CD4-positive, alpha-beta T cell treated with Interleukin-15 for 1 hour (primary cell): Measurements from ENCODE around the gene PRDX3.
"Not testable (repeated sequence)": the region's sequence is repeated elsewhere in the genome, so short reads cannot be mapped to it uniquely, and the experiment has no call there.

Experiments
- DNase-seq: peaks from one replicate; pipeline ENCODE4 v3.0.0-alpha.2; 2020

Gene PRDX3

DNA sequence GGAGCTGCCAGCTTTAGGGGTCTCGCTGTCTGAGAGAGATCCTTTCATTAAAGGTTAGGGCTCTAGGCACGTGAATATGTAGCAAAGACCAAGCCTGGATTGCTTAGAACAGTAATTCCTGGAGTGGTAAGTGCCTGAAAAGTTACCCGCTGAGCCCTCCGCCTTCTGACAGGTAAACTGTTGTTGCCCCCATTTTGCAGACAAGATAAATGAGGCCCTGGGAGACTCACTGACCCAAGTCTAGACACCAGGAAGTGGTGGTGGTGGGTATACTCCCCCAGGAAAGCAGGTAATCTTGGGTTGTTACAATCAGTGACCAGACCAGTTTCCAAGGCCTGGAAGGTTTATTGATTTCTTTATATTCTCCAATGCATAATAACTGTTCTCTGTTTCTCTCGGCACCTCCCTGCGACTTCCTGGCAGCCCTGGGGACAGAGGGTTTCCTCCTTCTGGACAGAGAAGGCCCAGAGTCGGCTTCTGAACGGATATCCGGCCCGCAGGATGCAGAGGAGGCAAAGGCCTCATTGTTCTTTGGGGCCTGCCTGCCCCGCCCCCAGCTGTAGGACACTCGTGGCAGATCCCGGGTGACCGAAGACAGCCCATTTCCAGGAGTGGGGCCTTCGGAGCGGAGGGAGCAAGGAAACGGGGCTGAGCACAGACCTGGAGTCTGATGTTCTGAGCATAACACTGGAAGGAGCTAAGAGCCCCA, 27.4 kb upstream of the PRDX3 start:
- peak; percentile 38 for DNase-seq

DNA sequence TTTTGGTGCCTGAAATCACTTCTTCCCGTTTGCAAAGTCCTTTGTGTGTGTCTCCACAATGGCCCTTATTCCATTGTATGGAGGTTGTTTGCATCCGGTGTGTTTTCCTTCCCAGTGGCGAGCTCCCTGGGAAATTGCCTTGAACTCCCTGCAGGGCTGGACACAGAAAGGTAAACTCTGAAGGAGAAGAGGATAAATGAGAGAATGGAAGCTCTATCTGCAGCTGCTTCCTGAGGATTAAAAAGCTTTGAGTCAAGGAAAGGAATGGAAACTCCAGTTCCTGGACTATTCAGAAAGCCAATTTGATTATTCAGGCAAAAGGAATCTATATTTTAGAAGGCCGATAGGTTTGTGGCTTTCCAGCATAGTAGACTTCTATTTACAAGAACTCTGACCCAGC, 24.4 kb upstream of the PRDX3 start:
- no peak for DNase-seq

DNA sequence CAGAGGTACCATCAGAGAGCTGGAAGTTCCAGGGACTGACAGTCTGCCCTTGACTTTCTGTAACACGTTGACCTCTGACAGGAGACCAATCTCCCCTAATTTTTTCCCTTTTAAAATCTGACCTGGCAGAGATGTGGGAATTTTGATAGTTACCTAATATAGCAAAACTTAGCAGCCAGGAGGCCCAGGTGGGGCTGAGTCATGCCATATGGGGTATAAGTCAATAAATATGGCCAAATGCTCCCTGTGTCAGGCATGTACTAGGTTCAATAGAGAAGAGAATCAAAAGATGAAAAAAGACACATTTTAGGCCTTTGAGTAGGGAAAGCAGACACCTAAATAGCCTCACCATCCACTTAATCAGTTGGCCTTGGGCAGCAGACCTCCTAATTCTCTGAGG, 22.6 kb upstream of the PRDX3 start:
- no peak for DNase-seq

DNA sequence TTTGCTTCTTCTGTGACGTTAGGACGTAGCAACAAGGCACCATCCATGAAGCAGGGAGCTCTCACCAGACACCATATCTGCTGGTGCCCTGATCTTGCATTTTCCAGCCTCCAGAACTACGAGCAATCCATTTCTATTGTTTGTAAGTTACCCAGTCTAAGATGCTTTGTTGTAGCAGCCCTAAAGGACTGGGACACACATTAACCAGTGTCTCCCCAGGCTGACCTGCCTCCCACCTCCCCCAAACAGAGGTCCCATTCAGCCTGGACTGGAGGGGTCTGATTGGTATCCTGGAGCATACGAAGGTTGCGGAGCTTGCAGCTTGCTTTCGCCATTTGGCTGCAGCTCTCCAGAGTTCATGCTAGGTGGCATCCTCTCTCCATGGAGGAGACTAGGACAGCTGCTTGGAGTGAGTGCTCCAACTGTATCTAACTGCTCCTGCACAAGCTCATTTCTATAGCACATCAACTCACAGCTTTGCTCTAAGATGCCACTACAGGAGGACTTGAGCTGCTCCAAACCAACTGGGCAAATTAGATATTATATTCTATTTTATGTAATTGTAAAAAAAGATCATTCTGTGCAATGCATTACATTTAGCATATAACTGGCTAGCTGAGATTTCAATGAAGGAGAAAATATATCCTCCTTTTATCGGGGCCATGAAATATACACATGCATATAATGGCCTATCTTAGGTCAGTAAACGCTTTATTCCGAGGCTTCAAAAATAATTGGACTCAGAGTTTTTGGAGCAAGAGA, 20.8 kb upstream of the PRDX3 start:
- DNase-seq: peak; percentile 64

DNA sequence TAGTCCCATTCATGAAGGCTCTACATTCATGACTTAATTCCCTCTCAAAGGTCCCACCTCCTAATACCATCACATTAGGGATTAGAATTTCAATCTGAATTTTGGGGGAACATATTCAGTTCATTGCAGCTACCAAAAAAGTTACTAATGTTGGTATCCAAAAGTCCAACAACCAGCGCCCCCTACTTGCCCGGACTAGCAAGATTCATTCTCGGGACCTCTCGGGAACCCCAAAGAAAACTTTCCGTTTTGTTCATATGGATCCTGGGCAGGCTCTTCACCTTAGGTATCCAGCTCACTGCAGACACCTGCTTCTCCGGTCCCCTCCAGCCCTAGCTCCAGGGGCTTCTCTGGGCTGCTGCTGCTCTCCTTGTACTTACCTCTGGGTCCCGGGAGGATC, 19.8 kb upstream of the PRDX3 start:
- no peak for DNase-seq

DNA sequence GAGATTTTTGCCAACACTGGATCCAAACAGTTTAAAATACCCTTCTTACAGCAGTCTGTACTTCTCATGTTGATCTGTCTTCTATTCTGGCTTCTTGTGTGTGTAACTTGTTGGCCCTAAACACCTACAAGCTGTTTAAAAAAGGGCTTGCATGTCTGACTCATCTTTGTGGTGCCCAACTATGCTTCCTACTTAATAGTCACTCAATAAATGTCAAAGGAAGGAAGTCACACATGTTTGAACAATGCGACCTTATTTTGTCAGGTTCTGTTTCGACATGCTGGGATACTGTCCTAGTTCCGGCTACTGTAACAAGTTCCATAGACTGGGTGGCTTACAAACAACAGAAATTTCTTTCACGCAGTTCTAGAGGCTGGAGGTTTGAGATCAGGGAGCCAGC, 19.3 kb upstream of the PRDX3 start:
- no peak for DNase-seq

DNA sequence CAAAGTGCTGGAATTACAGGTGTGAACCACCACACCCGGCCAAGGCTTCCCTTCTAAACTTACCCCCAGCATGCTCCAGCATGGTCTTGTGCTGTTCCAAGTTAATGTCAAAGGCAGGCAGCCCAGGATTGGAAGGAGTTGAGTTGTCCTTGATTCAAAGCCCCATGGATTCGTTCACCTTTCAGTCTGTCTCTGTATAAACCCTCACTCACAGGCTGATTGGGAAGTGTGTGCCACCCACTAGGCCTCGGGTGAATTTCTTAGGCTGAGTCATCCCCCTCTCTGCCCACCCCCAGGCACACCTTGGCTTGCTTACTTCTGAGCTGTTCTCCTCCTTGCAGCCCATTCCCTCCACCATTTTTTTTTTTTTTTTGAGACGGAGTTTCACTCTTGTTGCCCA, 13.3 kb upstream of the PRDX3 start:
- DNase-seq: no peak

DNA sequence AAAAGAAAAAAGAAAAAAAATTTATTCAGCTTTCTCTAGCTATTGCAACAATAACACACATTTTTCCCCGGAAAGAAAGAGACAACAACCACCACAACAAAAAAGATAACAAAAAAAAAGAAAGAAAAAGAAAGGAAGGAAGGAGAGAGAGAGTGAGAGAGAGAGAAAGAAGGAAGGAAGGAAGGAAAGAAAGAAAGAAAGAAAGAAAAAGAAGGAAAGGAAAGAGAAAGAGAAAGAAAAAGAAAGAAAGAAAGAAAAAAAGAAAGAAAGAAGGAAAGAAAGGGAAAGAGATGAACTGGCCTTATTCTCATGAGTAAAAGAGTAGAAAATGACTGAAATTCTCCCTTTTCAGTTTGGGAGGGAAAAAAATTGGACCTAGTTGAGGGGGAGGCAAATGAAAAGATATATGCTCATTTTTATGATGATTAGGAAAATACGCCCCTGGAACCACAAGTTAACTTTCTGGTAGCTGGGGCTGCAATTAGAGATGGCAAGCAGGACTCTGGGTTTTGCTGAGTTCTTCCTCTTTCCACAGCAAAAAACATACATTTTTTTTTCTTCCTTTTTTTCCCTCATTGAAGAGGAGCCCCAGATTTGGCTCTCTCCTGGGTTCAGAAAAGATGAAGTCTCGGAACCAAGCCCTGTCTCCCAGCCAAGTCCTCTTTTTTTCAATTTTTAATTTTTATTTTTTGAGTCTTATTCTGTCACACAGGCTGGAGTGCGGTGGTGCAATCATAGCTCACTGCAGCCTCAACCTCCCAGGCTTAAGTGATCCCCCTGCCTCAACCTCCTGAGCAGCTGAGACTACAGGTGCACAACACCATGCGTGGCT, 12.6 kb upstream of the PRDX3 start:
- DNase-seq: no peak

DNA sequence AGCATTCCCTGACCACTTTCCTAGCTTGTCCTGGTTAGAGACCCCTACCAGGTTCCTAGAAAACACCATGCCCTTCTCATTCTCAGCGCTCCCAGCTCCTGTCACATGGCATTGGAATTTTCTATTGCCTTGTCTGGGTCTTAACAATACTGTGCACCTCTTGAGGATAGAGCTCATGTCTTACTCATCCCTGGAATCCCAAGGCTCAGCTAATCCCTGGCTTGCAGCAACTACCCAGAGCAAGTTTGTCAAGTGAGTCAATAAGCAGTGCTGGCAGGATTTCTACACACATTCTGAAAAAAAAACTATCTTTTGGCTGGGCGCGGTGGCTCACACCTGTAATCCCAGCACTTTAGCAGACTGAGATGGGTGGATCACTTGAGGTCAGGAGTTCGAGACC, 11.7 kb upstream of the PRDX3 start:
- no peak for DNase-seq

DNA sequence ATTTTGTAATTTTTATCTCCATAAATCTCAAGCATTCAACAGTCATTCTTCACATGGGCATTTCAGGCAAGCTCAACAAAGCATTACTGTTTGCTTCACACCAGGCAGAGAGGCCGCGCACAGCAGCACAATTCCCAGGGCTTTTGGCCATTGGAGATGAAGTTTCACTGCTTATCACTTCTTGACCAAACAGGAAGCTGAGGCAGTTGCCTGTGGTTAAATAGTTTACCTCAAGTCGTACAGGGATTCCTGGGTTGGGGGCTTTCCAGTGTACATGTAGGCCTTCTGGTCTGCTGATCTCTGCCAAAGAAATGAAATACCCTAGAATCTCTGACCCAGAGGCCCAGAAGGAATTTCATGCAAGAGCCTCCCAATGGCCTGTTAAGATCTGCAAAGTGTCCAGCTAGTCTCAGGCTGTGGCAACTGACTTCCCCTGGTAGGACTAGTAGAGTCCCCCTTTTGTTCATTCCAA, 11.2 kb upstream of the PRDX3 start:
- DNase-seq: no peak

DNA sequence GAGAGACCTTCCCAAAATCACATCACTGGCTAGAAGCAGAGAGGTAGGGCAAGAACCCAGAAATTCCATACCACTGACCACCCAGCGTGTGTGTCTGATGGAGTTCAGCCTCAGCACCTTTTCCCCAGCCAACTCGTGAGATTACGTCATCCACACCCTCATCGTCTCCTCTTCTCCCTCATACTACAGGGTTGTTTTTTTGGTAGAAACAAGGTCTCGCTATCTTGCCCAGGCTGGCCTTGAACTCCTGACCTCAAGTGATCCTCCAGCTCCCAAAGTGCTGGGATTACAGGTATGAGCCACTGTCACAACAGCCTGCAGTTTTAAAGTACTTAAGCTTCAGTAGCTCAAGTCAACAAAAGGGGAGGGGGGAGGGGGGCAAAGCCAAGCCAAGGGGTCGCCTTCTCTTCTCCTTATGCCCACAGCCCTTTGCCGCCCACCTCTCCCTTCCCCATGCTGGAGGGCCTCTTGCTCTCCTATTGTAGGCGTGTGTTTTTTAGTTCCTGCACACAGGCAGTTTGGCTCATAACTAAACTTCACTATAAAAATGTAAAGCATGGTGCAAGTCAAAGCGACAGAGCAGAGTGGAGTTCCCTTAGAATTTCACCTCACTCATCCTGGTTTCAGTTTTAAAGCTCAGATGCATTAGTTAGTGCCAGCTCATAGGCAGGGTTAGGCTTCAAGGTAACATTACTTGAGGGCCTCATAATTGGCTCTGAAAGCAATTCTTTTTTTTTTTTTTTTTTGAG, 5.2 kb upstream of the PRDX3 start:
- DNase-seq: no peak

DNA sequence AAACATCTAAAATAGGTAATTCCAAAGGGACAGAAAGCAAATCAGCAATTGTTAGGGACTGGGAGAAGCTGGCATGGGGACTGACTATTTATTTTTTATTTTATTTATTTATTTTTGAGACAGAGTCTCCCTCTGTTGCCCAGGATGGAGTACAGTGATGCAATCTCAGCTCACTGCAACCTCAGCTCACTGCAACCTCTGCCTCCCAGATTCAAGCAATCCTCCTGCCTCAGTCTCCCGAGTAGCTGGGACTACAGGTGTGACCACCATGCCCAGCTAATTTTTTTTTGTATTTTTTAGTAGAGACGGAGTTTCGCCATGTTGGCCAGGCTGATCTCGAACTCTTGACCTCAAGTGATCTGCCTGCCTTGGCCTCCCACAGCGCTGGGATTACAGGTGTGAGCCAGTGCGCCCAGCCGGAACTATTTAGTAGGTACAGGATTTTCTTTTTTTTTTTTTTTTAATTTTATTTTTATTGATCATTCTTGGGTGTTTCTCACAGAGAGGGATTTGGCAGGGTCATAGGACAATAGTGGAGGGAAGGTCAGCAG, 2.3 kb upstream of the PRDX3 start:
- DNase-seq: not testable (repeated sequence)

DNA sequence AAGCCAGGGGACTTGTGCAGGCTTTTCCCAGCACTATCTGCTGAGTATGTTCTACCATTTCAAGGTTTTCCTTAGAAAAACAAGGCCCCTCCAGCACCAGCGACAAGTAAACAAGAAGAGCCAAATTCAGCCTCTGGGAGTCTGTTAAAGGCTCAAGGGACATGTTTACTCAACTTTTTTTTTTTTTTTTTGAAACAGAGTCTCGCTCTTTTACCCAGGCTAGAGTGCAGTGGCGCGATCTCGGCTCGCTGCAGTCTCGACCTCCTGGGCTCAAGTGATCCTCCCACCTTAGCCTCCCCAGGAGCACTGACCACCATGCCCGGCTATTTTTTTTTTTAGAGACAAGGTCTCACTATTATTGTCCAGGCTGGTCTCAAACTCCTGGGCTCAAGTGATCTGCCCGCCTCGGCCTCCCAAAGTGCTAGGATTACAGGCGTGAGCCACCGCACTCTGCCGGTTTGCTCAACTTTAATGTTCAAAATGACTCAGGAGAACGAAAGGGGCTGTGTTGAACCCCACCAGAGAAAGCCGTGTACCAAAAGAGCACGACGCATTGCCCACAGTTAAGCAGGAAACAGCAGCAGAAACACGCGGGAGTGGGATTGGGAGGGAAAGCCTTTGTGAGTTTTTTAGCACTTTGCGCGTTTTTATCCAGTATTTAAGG, 772 bp downstream of the PRDX3 start:
- DNase-seq: no peak

DNA sequence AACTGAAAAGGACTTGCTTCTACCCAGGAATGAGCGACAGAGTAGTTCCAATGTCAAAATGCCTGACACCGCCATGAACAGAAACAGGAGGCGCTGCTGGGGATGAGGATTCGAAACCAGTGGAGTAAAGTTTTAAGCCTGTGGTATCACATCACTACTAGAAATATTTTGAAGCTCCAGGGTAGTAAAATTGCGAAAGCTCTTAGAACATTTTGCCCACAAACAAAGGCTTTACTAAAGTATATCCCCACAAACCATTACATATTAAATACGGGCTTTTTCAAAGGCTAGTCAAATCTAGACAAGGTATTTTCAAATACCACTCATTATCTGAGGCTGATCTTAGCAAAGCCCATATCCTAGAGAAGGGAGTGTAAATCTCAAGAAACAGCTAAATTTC, 2.4 kb downstream of the PRDX3 start:
- no peak for DNase-seq

DNA sequence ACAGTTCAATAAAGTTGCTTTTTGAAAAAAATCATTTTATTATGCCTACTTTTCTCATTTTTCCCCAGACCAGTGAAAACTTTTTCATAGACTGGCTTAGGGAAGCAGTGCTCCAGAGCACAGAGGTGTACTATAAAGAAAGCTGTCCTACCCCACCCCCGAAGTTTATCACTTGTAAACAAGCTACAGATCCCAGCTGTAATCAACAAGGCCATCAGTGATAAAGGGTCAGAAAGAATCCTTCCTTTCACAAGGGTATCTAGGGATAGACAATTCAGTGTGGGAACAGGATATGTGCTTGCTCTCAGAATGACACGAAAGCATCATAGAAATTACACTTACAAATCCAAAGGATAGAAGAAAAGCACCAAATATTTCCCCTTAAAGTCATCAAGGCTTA, 4.5 kb downstream of the PRDX3 start:
- DNase-seq: no peak

DNA sequence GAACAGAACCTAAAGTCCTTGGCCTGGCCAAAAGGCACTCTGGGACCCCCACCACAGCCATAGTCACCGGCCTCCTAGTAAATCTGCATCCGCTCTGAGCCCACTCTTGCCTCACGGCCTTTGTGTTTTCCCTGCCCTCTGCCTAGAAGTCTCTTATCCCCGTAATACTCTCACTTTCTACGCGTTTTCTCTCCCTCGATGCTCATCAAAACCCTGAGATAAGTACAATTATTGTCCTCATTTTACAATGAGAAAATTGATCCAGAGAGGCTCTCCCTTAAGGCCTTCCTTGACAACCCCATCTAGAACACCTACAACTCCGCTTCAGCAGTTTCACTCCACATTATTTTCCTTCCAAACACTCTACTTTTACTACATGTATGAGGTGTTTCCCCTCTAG, 11.6 kb downstream of the PRDX3 start:
- DNase-seq: no peak

DNA sequence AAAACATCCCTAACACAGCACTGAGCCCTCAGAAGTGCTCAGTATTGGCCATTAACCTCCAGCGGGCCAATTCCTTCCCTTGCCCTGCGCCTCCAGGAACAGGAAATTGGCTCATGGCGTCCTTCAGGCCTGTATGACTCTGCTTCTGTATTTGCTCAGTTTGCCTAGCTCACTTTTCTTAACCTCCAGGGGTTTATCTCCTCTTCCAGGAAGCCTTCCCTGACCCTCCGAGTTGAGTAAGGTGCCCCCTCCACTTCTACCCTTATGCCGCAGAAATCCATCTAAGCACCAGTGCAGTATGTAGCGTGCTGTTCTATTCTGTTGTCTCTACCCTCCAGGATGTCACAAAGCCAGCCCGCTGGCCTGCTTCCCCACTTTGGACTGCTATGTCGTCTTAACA, 12.0 kb downstream of the PRDX3 start:
- DNase-seq: no peak

DNA sequence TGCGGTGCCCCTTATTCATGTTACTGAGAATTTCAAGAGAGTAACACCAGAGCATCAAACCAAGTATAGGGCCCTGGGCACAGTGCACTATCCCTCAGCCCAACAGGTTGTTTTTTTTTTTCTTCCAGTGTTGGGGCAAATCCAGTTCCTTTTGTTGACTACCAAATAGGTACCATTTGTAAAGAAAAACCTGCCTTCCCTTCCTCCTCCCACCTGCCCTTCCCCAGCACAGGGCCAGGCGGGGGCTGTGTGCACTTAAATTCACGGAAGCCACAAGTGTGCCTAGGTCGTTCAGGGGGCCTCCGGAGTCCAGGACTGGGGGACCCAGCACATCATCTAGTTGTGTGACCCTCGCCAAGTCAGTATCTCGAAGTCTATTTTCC, 12.5 kb downstream of the PRDX3 start:
- no peak for DNase-seq

DNA sequence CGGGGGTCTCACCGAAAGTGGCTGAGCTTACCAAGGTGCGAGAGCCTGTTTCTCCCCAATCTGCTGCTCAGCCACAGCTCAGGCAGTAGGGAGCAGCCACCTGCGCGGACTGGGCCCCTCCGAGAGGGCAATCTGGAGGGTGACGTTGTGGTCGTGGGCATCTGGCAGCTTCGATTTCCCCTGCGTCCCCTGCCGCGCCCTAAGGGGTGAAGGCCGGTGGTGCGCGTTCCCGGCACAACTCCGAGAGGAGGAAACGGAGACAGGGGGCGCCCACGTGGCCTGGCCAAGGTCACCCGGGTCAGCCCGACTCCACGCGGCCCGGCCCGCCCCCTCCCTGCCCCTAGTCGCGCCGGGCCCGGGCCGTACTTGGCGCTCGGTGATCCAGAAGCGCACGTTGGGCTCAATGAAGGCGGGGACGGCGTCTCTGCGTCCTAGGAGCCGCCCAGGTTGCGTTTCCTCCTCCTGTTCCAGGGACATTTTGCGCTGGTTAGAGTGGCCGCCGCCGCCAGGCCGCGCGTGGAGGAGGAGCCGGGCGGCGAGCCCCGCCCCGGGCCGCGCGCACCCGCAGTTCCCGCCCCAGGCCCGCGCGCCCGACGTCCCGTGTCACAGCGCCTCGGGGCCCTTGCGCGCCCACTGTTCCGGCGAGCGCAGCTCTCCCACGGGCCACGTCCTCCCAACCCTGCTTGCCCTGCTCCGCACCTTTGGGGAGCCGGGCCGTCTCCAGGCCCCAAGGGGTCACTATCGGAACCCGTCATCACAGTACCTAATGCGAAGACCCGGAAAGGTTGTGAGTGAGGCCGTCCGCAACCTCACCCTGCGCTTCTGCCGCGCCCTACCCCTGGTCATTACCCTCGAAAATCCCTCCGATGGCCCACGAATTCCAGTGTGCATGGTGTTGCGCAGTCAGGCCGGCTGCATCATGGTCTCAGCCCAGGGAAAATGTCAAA, 13.2 kb downstream of the PRDX3 start, which contains the start of gene SFXN4:
Gene SFXN4 (minus strand): TSS at position 544 of the 947 bp plus-strand sequence. CDS start 67 bp downstream, at position 477.
- DNase-seq: peak; percentile 74

DNA sequence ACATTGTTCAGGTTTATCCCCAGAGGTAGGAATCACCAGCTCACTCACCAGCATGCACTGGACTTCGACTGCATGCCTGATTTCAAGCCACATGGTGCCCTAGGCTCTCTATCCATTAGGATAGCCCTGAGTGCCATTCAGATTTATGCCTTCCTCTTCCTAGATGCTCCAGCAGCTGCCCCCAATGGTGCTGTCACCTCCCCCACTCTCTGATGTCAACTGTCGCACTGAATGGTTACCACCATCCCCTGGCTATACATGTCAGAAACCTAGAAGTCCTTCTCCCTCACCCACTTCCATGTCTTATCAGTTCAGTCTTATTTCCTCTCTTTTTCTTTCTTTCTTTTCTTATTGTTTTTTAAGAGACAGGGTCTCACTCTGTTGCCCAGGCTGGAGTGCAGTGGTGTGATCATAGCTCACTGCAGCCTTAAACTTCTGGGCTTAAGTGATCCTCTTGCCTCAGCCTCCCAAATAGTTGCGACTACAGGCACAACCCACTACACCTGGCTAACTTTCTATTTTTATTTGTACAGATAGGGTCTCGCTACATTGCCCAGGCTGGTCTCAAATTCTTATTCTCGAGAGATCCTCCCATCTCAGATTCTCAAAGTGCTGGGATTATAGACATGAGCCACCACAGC, 16.0 kb downstream of the PRDX3 start:
- no peak for DNase-seq
